ENCODE measurements around the gene ZBTB45. TPM values are rescaled to one million over a fixed set of nuclear protein-coding genes. Genes with fewer than 3 reads are reported as not detected.

ZBTB45 gene
- total RNA-seq, 3 donors from 2014 or later (not counting 1 experiment from before 2014, with no cell fraction given): 9.6 to 12.6 (median 9.8) TPM

- peaks cover 8 to 18% of the 10 kb centered on the region in 2 donors for H3K4me1 Mint-ChIP-seq
These were observed 43.7 kb downstream of the ZBTB45 start, which contains the start of gene ZNF446 for GRCh38 chr19:58475714-58476497. TSS of gene ZNF446 (plus strand) at chr19:58476352. CDS start at chr19:58477219, 867 bp downstream.

GRCh38 chr19:58474997-58475713 is 44.5 kb downstream of the ZBTB45 start:
- peaks cover 21% of the 10 kb centered on the region for H3K4me1 ChIP-seq (ENCODE audit: control insufficient read depth, insufficient read depth, low read length)
- no peak for DNase-seq
- H3K27ac ChIP-seq (ENCODE audit: low read length): peak overlapping the region; percentile 90
- no peak for TF ChIP-seq CTCF (IDR thresholded peaks at IDR 0.05)
- no peaks in the 10 kb centered on the region for H3K9me3 ChIP-seq (ENCODE audit: control insufficient read depth, insufficient read depth, low read length)
- peak overlapping the region; percentile 59 for H3K4me3 ChIP-seq (ENCODE audit: low read length)
- no peaks in the 10 kb centered on the region for H3K36me3 Mint-ChIP-seq
- peak overlapping the region; percentile 94 to 99 for H3K27ac Mint-ChIP-seq
- H3K36me3 ChIP-seq (ENCODE audit: control insufficient read depth, insufficient read depth, low read length): peaks cover 15% of the 10 kb centered on the region
- H3K4me3 Mint-ChIP-seq: peak overlapping the region; percentile 93
- 27% methylated on average over 26 of the region's 27 CpGs for WGBS (ENCODE audit: insufficient coverage)
- intact Hi-C loops (cut with micrococcal nuclease): loop anchor here (1.0 to 2.0 kb wide), 2 partner anchors 34 to 98 kb away; partner anchors contain the start of genes MZF1 and ZNF132
- peaks cover 8 to 18% of the 10 kb centered on the region in 2 donors for H3K4me1 Mint-ChIP-seq
- no peaks in the 10 kb centered on the region for H3K9me3 Mint-ChIP-seq
- H3K27me3 ChIP-seq (ENCODE audit: control insufficient read depth, insufficient read depth, low read length): no peaks in the 10 kb centered on the region
- ATAC-seq: peak; percentile 6 to 16 (median 15)
- H3K27me3 Mint-ChIP-seq (ENCODE audit: low read depth in 2 of 2): no peaks in the 10 kb centered on the region

More at GRCh38 chr19:58475714-58476497, 43.7 kb downstream of the ZBTB45 start, which contains the start of gene ZNF446:
- Histone ChIP-seq H3K4me3 (ENCODE audit: low read length) (peak within 1 kb of the TSS; percentile 59), H3K27ac (ENCODE audit: low read length) (peak within 1 kb of the TSS; percentile 90), H3K4me1 (ENCODE audit: control insufficient read depth, insufficient read depth, low read length) (peaks cover 21% of the 10 kb centered on the region), H3K9me3 (ENCODE audit: control insufficient read depth, insufficient read depth, low read length) (no peaks in the 10 kb centered on the region), H3K27me3 (ENCODE audit: control insufficient read depth, insufficient read depth, low read length) (no peaks in the 10 kb centered on the region), H3K36me3 (ENCODE audit: control insufficient read depth, insufficient read depth, low read length) (peaks cover 17% of the 10 kb centered on the region)
- no peaks in the 10 kb centered on the region for H3K9me3 Mint-ChIP-seq
- no peaks in the 10 kb centered on the region for H3K27me3 Mint-ChIP-seq (ENCODE audit: low read depth in 2 of 2)
- H3K27ac Mint-ChIP-seq: peak within 1 kb of the TSS; percentile 94 to 99
- intact Hi-C loops (cut with micrococcal nuclease): loop anchor here (1.0 to 2.0 kb wide), 5 partner anchors 9 to 97 kb away; partner anchors contain the start of genes MZF1, ZNF132 and ZNF324
- peak within 1 kb of the TSS; percentile 93 for H3K4me3 Mint-ChIP-seq
- H3K36me3 Mint-ChIP-seq: no peaks in the 10 kb centered on the region
- TF ChIP-seq CTCF (IDR thresholded peaks at IDR 0.05): no peak
- ATAC-seq (peak; percentile 84 to 93 (median 88)), DNase-seq (peak; percentile 93 to 99)
- WGBS (ENCODE audit: insufficient coverage): under 1% methylated on average over 64 of the region's 64 CpGs

- Mint-ChIP-seq H3K36me3 (no peaks in the 10 kb centered on the region), H3K9me3 (no peaks in the 10 kb centered on the region), H3K4me3 (peak overlapping the region; percentile 31), H3K27me3 (ENCODE audit: low read depth in 2 of 2) (no peaks in the 10 kb centered on the region), H3K27ac (peak overlapping the region; percentile 94 to 99), H3K4me1 (peaks cover 8 to 18% of the 10 kb centered on the region in 2 donors)
- Histone ChIP-seq H3K9me3 (ENCODE audit: control insufficient read depth, insufficient read depth, low read length) (no peaks in the 10 kb centered on the region), H3K36me3 (ENCODE audit: control insufficient read depth, insufficient read depth, low read length) (peaks cover 19% of the 10 kb centered on the region), H3K27ac (ENCODE audit: low read length) (peak overlapping the region; percentile 90), H3K4me3 (ENCODE audit: low read length) (no peak overlapping the region), H3K4me1 (ENCODE audit: control insufficient read depth, insufficient read depth, low read length) (peaks cover 21% of the 10 kb centered on the region), H3K27me3 (ENCODE audit: control insufficient read depth, insufficient read depth, low read length) (no peaks in the 10 kb centered on the region)
- TF ChIP-seq CTCF (IDR thresholded peaks at IDR 0.05): no peak
- ATAC-seq (no peak), DNase-seq (no peak)
- intact Hi-C loops (cut with micrococcal nuclease): loop anchor here (2.0 kb wide), 1 partner anchor 34 kb away; the partner anchor contains the start of gene ZNF132
- 90% methylated on average over 11 of the region's 12 CpGs for WGBS (ENCODE audit: insufficient coverage)
These were observed 45.2 kb downstream of the ZBTB45 start for GRCh38 chr19:58474291-58474996.

Measured in natural killer cell (primary cell).